Nephron (organoid): ENCODE measurements around the gene NELFCD.

Source experiments
- H3K27ac Mint-ChIP-seq, 3 experiments: 2 replicates each; pipeline ENCODE4 v1.8.0; 2020; ENCODE audit warnings: mixed read lengths in 3 of 3, mild to moderate bottlenecking in 2 of 3, moderate library complexity in 1 of 3
- H3K27me3 Mint-ChIP-seq: 2 replicates; pipeline ENCODE4 v1.8.0; 2021; ENCODE audit warnings: low read depth, mild to moderate bottlenecking, moderate library complexity, mixed read lengths
- H3K36me3 Mint-ChIP-seq: 2 replicates; pipeline ENCODE4 v1.8.0; 2020; ENCODE audit warnings: low read depth, mixed read lengths
- H3K4me1 Mint-ChIP-seq: 2 replicates; pipeline ENCODE4 v1.8.0; 2020; ENCODE audit warnings: mixed read lengths
- H3K4me3 Mint-ChIP-seq, 3 experiments: 2 replicates each; pipeline ENCODE4 v1.8.0; 2020; ENCODE audit warnings: mild to moderate bottlenecking in 3 of 3, mixed read lengths in 3 of 3, moderate library complexity in 2 of 3
- H3K9me3 Mint-ChIP-seq: 2 replicates; pipeline ENCODE4 v1.8.0; 2020; ENCODE audit warnings: mixed read lengths
- CTCF ChIP-seq, 3 experiments: fragments of 200-600 bp; sonication (generic); IDR thresholded peaks; one replicate each; pipeline ENCODE4 v1.5.0; 2021; ENCODE audit warnings: antibody characterized with exemption in 3 of 3; ENCODE audit not compliant: unreplicated experiment in 3 of 3

NELFCD gene

DNA sequence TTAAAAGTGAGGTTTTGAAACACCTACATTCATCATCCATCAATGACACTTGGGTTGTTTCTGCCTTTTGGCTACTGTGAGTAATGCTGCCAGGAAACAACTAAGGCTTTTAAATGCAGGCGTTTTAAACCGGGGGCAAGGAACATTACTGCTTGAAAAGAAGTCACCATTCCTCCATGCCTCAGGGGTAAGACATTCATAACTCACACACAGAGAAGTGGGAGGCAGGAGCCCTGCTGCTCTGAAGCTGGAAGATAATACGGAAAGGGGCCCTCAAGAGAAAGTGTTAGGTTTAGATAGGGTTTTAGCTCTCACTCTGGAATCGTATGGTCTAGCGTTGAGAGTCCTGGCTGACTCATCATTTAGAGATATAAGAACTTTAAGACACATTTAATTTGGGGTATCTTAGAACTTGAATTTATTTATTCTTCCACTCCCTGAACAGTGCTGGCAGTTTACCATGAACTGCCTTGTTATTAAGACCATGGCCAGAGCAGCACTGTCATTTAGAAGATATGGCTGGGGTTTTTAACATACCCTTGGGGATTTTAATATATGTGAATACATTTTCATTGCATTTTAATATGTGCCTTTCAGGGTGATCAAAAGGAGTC is 40.0 kb downstream of the NELFCD start:
- no peak for TF ChIP-seq CTCF (IDR thresholded peaks at IDR 0.05; ENCODE audit: unreplicated experiment in 3 of 3)
- peaks cover 27% of the 10 kb centered on the region for H3K4me1 Mint-ChIP-seq
- H3K27me3 Mint-ChIP-seq: peaks cover 8% of the 10 kb centered on the region
- H3K4me3 Mint-ChIP-seq: no peak overlapping the region
- peak overlapping the region; percentile 65 to 79 (median 68) for H3K27ac Mint-ChIP-seq
- H3K9me3 Mint-ChIP-seq: no peaks in the 10 kb centered on the region
- peaks cover 32% of the 10 kb centered on the region for H3K36me3 Mint-ChIP-seq

GRCh38 chr20:59022754-59023153 is 41.7 kb downstream of the NELFCD start:
- Mint-ChIP-seq H3K4me1 (peaks cover 41% of the 10 kb centered on the region), H3K36me3 (peaks cover 48% of the 10 kb centered on the region), H3K27ac (peak overlapping the region in 1 of 3 experiments; percentile 38), H3K9me3 (no peaks in the 10 kb centered on the region), H3K4me3 (no peak overlapping the region), H3K27me3 (no peaks in the 10 kb centered on the region)
- TF ChIP-seq CTCF (IDR thresholded peaks at IDR 0.05; ENCODE audit: unreplicated experiment in 3 of 3): no peak

GRCh38 chr20:59023616-59024015 is 42.6 kb downstream of the NELFCD start:
- no peak for TF ChIP-seq CTCF (IDR thresholded peaks at IDR 0.05; ENCODE audit: unreplicated experiment in 3 of 3)
- Mint-ChIP-seq H3K9me3 (no peaks in the 10 kb centered on the region), H3K4me1 (peaks cover 49% of the 10 kb centered on the region), H3K27ac (no peak overlapping the region), H3K36me3 (peaks cover 53% of the 10 kb centered on the region), H3K4me3 (no peak overlapping the region), H3K27me3 (no peaks in the 10 kb centered on the region)

DNA sequence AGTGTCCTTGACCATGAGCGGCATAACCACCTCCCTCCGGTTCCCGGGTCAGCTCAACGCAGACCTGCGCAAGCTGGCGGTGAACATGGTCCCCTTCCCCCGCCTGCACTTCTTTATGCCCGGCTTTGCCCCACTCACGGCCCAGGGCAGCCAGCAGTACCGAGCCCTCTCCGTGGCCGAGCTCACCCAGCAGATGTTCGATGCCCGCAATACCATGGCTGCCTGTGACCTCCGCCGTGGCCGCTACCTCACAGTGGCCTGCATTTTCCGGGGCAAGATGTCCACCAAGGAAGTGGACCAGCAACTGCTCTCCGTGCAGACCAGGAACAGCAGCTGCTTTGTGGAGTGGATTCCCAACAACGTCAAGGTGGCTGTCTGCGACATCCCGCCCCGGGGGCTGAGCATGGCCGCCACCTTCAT is 43.1 kb downstream of the NELFCD start:
- Mint-ChIP-seq H3K9me3 (no peaks in the 10 kb centered on the region), H3K4me3 (no peak overlapping the region), H3K27me3 (no peaks in the 10 kb centered on the region), H3K27ac (no peak overlapping the region), H3K36me3 (peaks cover 58% of the 10 kb centered on the region), H3K4me1 (peaks cover 54% of the 10 kb centered on the region)
- TF ChIP-seq CTCF (IDR thresholded peaks at IDR 0.05; ENCODE audit: unreplicated experiment in 3 of 3): no peak

- peaks cover 65% of the 10 kb centered on the region for H3K36me3 Mint-ChIP-seq
- H3K27ac Mint-ChIP-seq: no peak overlapping the region
- no peak overlapping the region for H3K4me3 Mint-ChIP-seq
- no peaks in the 10 kb centered on the region for H3K9me3 Mint-ChIP-seq
- peaks cover 62% of the 10 kb centered on the region for H3K4me1 Mint-ChIP-seq
- H3K27me3 Mint-ChIP-seq: no peaks in the 10 kb centered on the region
- TF ChIP-seq CTCF (IDR thresholded peaks at IDR 0.05; ENCODE audit: unreplicated experiment in 3 of 3): no peak
Measured at GRCh38 chr20:59025086-59025485, 44.0 kb downstream of the NELFCD start.

DNA sequence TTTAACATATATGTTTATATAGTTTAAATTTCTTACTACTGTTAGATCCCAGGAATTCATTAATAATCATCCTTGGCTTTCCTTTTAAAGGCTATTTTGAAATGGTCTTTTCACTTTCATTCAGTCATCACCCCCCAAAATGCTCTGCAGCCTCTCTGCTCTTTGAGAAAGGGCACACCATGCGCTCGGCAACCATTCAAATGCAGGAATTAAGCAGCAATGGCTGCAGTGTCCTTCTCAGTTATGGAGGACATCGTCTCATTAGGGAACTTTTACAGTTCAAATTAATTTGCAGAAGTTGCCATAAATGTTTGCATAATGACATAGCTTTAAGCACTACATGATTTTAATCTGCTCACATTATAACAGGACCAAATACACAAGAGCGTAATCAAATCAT is 44.5 kb downstream of the NELFCD start:
- H3K36me3 Mint-ChIP-seq: peaks cover 69% of the 10 kb centered on the region
- H3K9me3 Mint-ChIP-seq: no peaks in the 10 kb centered on the region
- no peaks in the 10 kb centered on the region for H3K27me3 Mint-ChIP-seq
- no peak overlapping the region for H3K27ac Mint-ChIP-seq
- peaks cover 66% of the 10 kb centered on the region for H3K4me1 Mint-ChIP-seq
- H3K4me3 Mint-ChIP-seq: no peak overlapping the region
- TF ChIP-seq CTCF (IDR thresholded peaks at IDR 0.05; ENCODE audit: unreplicated experiment in 3 of 3): no peak
